Ishikawa (cell line): ENCODE data around the gene ICOSLG.

Experiments
- CEBPB ChIP-seq: IDR thresholded peaks from 2 replicates; pipeline ENCODE4 v1.6.1; 2012
- CREB1 ChIP-seq: IDR thresholded peaks from 2 replicates; pipeline ENCODE4 v1.6.1; 2012; ENCODE audit warnings: low read depth
- EGR1 ChIP-seq: IDR thresholded peaks from 2 replicates; pipeline ENCODE4 v1.6.1; 2012
- EP300 ChIP-seq: IDR thresholded peaks from 2 replicates; pipeline ENCODE4 v1.6.1; 2012; ENCODE audit warnings: borderline replicate concordance
- NFIC ChIP-seq: IDR thresholded peaks from 2 replicates; pipeline ENCODE4 v1.6.1; 2012
- RAD21 ChIP-seq: IDR thresholded peaks from 2 replicates; pipeline ENCODE4 v1.6.1; 2012; ENCODE audit warnings: low read depth
- REST ChIP-seq: IDR thresholded peaks from 2 replicates; pipeline ENCODE4 v1.6.1; 2012; ENCODE audit warnings: low read depth, mild to moderate bottlenecking
- TEAD4 ChIP-seq: IDR thresholded peaks from 2 replicates; pipeline ENCODE4 v1.6.1; 2012
- YY1 ChIP-seq: IDR thresholded peaks from 2 replicates; pipeline ENCODE4 v1.6.1; 2012; ENCODE audit warnings: low read depth
- ZBTB7A ChIP-seq: IDR thresholded peaks from 2 replicates; pipeline ENCODE4 v1.6.1; 2012; ENCODE audit warnings: low read depth
- TF ChIP-seq, protein P1 (sequence below): IDR thresholded peaks from 2 replicates; pipeline ENCODE4 v1.6.1; 2012
- TF ChIP-seq, protein P2 (sequence below): IDR thresholded peaks from 2 replicates; pipeline ENCODE4 v1.6.1; 2012

DNA sequence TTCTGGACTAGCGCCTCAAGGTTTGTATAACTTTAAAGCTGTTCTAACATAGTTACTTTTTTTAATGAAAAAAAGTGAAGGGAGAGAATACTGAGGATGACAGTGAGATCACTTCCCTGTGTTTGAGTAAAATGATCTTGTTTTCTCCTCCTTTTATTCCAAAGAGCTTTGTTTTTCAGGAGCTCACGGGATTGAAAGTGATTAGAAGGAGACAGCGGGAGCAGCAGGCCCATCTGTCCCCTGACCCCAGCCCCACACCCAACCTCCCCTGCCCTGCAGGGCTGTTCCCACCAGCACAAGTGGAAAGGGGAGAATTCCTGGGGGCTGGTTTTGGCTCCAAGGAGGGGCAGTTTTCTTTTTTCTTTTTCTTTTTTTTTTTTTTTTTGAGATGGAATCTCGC, 23.0 kb upstream of the ICOSLG start:
- no peak for TF ChIP-seq CEBPB
- TF ChIP-seq, protein P1, sequence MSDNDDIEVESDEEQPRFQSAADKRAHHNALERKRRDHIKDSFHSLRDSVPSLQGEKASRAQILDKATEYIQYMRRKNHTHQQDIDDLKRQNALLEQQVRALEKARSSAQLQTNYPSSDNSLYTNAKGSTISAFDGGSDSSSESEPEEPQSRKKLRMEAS: no peak
- no peak for TF ChIP-seq EGR1
- no peak for TF ChIP-seq CREB1
- no peak for TF ChIP-seq YY1
- no peak for TF ChIP-seq EP300
- TF ChIP-seq RAD21: no peak
- TF ChIP-seq NFIC: no peak
- no peak for TF ChIP-seq TEAD4
- TF ChIP-seq, protein P2, sequence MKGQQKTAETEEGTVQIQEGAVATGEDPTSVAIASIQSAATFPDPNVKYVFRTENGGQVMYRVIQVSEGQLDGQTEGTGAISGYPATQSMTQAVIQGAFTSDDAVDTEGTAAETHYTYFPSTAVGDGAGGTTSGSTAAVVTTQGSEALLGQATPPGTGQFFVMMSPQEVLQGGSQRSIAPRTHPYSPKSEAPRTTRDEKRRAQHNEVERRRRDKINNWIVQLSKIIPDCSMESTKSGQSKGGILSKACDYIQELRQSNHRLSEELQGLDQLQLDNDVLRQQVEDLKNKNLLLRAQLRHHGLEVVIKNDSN: no peak
- no peak for TF ChIP-seq REST
- TF ChIP-seq ZBTB7A: no peak
